H1 (cell line): ENCODE data around the gene MRM2.

ENCODE experiments used
- POLR2A ChIP-seq, 2 experiments: IDR thresholded peaks; 1 replicate in 1 of 2; 2 replicates in 1 of 2; pipeline ENCODE4 v1.6.1; 2011; ENCODE audit warnings: low read depth in 2 of 2, low read length in 2 of 2, mild to moderate bottlenecking in 2 of 2; ENCODE audit errors: control extremely low read depth in 1 of 2
- SRF ChIP-seq: IDR thresholded peaks from 2 replicates; pipeline ENCODE4 v1.6.1; 2011; ENCODE audit warnings: mild to moderate bottlenecking, low read depth, low read length, moderate library complexity

DNA sequence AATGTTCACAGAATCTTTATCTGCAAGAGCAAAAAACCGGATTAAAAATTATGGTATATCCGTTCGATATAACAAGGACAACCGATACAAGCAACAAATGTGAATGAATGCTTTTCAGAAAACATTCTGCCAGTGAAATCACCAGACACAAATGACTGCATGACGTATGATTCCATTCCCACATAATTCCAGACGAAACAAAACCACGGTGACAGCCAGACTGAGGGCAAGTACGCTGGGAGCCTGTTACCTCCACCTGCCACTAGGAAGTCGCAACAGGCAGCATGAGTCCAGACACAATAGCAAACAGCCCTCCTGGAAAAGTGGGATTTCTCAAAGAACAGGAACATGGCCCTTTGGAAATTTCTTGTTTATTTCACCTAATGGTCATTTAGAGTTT is 51.0 kb downstream of the MRM2 start:
- TF ChIP-seq SRF (no peak), POLR2A (IDR thresholded peaks at IDR 0.05; ENCODE audit: control extremely low read depth in 1 of 2, low read depth in 2 of 2, low read length in 2 of 2) (no peak)
